ENCODE results near the gene WWOX.

DNA sequence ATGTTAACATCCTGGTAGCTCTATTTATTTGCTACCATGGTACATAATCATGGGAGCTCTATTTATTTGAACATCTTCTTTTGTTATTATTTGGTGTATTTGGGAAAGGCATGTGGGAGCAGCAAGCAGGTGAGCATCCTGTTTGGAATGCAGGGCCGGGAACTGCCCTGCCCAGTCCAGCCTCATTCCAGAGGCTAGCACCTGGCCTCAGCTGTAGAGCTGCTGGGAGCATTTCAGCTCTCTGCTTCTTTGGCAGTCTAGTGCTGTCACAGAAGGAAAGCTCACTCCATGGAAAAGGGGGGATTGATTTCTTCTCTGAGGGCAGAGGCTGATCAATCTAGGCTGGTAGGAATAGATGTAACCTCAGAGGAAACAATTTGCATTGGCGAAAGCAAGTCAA is 112.5 kb downstream of the WWOX start:
- TF ChIP-seq, protein P1, sequence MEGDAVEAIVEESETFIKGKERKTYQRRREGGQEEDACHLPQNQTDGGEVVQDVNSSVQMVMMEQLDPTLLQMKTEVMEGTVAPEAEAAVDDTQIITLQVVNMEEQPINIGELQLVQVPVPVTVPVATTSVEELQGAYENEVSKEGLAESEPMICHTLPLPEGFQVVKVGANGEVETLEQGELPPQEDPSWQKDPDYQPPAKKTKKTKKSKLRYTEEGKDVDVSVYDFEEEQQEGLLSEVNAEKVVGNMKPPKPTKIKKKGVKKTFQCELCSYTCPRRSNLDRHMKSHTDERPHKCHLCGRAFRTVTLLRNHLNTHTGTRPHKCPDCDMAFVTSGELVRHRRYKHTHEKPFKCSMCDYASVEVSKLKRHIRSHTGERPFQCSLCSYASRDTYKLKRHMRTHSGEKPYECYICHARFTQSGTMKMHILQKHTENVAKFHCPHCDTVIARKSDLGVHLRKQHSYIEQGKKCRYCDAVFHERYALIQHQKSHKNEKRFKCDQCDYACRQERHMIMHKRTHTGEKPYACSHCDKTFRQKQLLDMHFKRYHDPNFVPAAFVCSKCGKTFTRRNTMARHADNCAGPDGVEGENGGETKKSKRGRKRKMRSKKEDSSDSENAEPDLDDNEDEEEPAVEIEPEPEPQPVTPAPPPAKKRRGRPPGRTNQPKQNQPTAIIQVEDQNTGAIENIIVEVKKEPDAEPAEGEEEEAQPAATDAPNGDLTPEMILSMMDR (conservative IDR thresholded peaks at IDR 0.05; ENCODE audit: low read depth, low read length) = no peak
- TF ChIP-seq EZH2 (IDR thresholded peaks at IDR 0.05; ENCODE audit: borderline replicate concordance, low read depth, low read length, poor library complexity, severe bottlenecking) = no peak

All from A673 (cell line).